HepG2 (cell line): Measurements from ENCODE around the gene ACTRT2. TPM values are rescaled to one million over a fixed set of nuclear protein-coding genes. Genes with fewer than 3 reads are reported as not detected.

Experiments used
- ATAC-seq: fragments of 200-7000 bp; cut with Tn5 transposase; 3 replicates; pipeline ENCODE4 v1.9.1; 2020; ENCODE audit warnings: mild to moderate bottlenecking, moderate library complexity
- BruUV-seq: library from RNA; stranded (reverse); fragments of 400-500 nt; replicated peaks from 2 replicates; lab custom pipeline; 2021; lab: Mats Ljungman, UMichigan
- CTCF ChIA-PET: fragments of 300-600 bp; formaldehyde crosslinking; extraction: SDS; loops from one replicate; lab custom pipeline; 2021; ENCODE audit warnings: low total read pairs, inconsistent platforms, low intra/inter-chr PET ratio; lab: Yijun Ruan, JAX
- POLR2A ChIA-PET: fragments of 350-600 bp; sonication (Branson Sonifier 250); formaldehyde crosslinking; loops from one replicate; lab custom pipeline; 2020; ENCODE audit warnings: antibody characterized with exemption, inconsistent platforms; lab: Yijun Ruan, JAX
- DNase-seq: peaks from one replicate; pipeline ENCODE4 v3.0.0-alpha.2; 2015; ENCODE audit warnings: low spot score
- FAIRE-seq: peaks from 3 replicates; lab custom pipeline; 2011; peaks lifted over from hg19 to GRCh38; lab: Jason Lieb, UNC
- H2AFZ ChIP-seq: one replicate; pipeline ENCODE4 v1.6.1; 2011; ENCODE audit warnings: low read length, inconsistent platforms
- H3K27ac ChIP-seq: fragments of 300-600 bp; 3 replicates; pipeline ENCODE4 v1.8.0; 2011; ENCODE audit warnings: mixed run types, mild to moderate bottlenecking, mixed read lengths, low read length, inconsistent platforms; ENCODE audit not compliant: insufficient read depth; ENCODE audit errors: extremely low read length
- H3K27me3 ChIP-seq, 2 experiments: fragments of 200-600 bp in 1 of 2; 2 replicates in 1 of 2; 3 replicates in 1 of 2; pipeline versions ENCODE4 v1.6.0 to v1.8.0; 2011; ENCODE audit warnings: low read length in 2 of 2, mild to moderate bottlenecking in 2 of 2, moderate library complexity in 2 of 2, inconsistent platforms in 1 of 2; ENCODE audit not compliant: insufficient read depth in 2 of 2, control insufficient read depth in 1 of 2
- H3K36me3 ChIP-seq, 2 experiments: fragments of 200-600 bp in 1 of 2; replicated peaks in 1 of 2; 2 replicates in 1 of 2; 3 replicates in 1 of 2; pipeline versions ENCODE4 v1.5.1 to v1.8.0; 2011; ENCODE audit warnings: low read length in 2 of 2, inconsistent platforms in 1 of 2; ENCODE audit not compliant: insufficient read depth in 2 of 2, control insufficient read depth in 1 of 2
- H3K4me1 ChIP-seq: 2 replicates; pipeline ENCODE4 v1.5.1; 2012; ENCODE audit warnings: low read length, inconsistent platforms; ENCODE audit not compliant: insufficient read depth
- H3K4me2 ChIP-seq: 2 replicates; pipeline ENCODE4 v1.6.0; 2011; ENCODE audit warnings: low read depth, low read length, inconsistent platforms
- H3K4me3 ChIP-seq, 3 experiments: fragments of 200-600 bp in 1 of 3; sonication (generic), shearing (Covaris generic) in 1 of 3; replicated peaks in 1 of 3; 2 replicates each; pipeline ENCODE4 v1.5.1; 2011 to 2016; ENCODE audit warnings: low read length in 3 of 3, inconsistent platforms in 2 of 3, low read depth in 2 of 3, mild to moderate bottlenecking in 2 of 3, control low read depth in 1 of 3, mixed read lengths in 1 of 3; ENCODE audit not compliant: insufficient read depth in 1 of 3
- H3K79me2 ChIP-seq: one replicate; pipeline ENCODE4 v1.6.1; 2011; ENCODE audit warnings: low read length, inconsistent platforms; ENCODE audit not compliant: insufficient read depth
- H3K9ac ChIP-seq: 2 replicates; pipeline ENCODE4 v1.6.0; 2011; ENCODE audit warnings: mild to moderate bottlenecking, low read depth, low read length, inconsistent platforms; ENCODE audit not compliant: insufficient read depth
- H3K9me3 ChIP-seq: 2 replicates; pipeline ENCODE4 v1.5.1; 2012; ENCODE audit warnings: mild to moderate bottlenecking, low read length
- H4K20me1 ChIP-seq: 2 replicates; pipeline ENCODE4 v1.6.0; 2011; ENCODE audit warnings: inconsistent platforms, mild to moderate bottlenecking, low read length, moderate library complexity; ENCODE audit not compliant: insufficient read depth
- ARID5B ChIP-seq: IDR thresholded peaks from 2 replicates; pipeline ENCODE4 v1.4.0; 2020; ENCODE audit warnings: mild to moderate bottlenecking, missing genetic modification reagents
- CEBPG ChIP-seq: IDR thresholded peaks from 2 replicates; pipeline ENCODE4 v1.6.1; 2016
- CREB1 ChIP-seq, 2 experiments: fragments of 450-650 bp in 1 of 2; IDR thresholded peaks; 2 replicates each; pipeline ENCODE4 v1.6.1; 2016 to 2017; ENCODE audit warnings: control low read depth in 1 of 2, mild to moderate bottlenecking in 1 of 2, missing compliant biosample characterization in 1 of 2, missing genetic modification characterization in 1 of 2
- FOXO1 ChIP-seq: sonication (generic); formaldehyde crosslinking; IDR thresholded peaks from 2 replicates; pipeline ENCODE4 v1.4.0; 2020; ENCODE audit warnings: missing genetic modification reagents
- NFE2L2 ChIP-seq: fragments of 150-350 bp; IDR thresholded peaks from 2 replicates; pipeline ENCODE4 v1.6.1; 2014; ENCODE audit warnings: low read length
- PAF1 ChIP-seq: IDR thresholded peaks from 2 replicates; pipeline ENCODE4 v1.6.1; 2016; ENCODE audit warnings: missing genetic modification reagents, missing compliant biosample characterization
- PHB2 ChIP-seq: fragments of 450-650 bp; IDR thresholded peaks from 2 replicates; pipeline ENCODE4 v1.6.1; 2018; ENCODE audit not compliant: partially characterized antibody
- RORA ChIP-seq: sonication (generic); formaldehyde crosslinking; IDR thresholded peaks from 2 replicates; pipeline ENCODE4 v1.5.0; 2020; ENCODE audit warnings: mild to moderate bottlenecking, missing genetic modification reagents, moderate library complexity
- SATB2 ChIP-seq: sonication (generic); formaldehyde crosslinking; IDR thresholded peaks from 2 replicates; pipeline ENCODE4 v1.5.0; 2020; ENCODE audit warnings: missing genetic modification reagents
- SNAI1 ChIP-seq: sonication (generic); formaldehyde crosslinking; IDR thresholded peaks from 2 replicates; pipeline ENCODE4 v1.5.0; 2020; ENCODE audit warnings: mild to moderate bottlenecking, missing genetic modification reagents, borderline replicate concordance
- YEATS4 ChIP-seq: sonication (generic); formaldehyde crosslinking; IDR thresholded peaks from 2 replicates; pipeline ENCODE4 v1.4.0; 2020; ENCODE audit warnings: missing genetic modification reagents, borderline replicate concordance
- ZBTB2 ChIP-seq: sonication (generic); formaldehyde crosslinking; IDR thresholded peaks from 2 replicates; pipeline ENCODE4 v1.8.0; 2022; ENCODE audit warnings: low read depth, missing genetic modification reagents
- ZBTB8A ChIP-seq: sonication (generic); formaldehyde crosslinking; IDR thresholded peaks from 2 replicates; pipeline ENCODE4 v1.4.0; 2020; ENCODE audit warnings: mild to moderate bottlenecking, low read depth, missing genetic modification reagents, borderline replicate concordance
- ZNF331 ChIP-seq: sonication (generic); formaldehyde crosslinking; IDR thresholded peaks from 2 replicates; pipeline ENCODE4 v1.4.0; 2020; ENCODE audit warnings: missing genetic modification reagents
- ZNF343 ChIP-seq: sonication (generic); formaldehyde crosslinking; IDR thresholded peaks from 2 replicates; pipeline ENCODE4 v1.4.0; 2020; ENCODE audit warnings: mild to moderate bottlenecking, missing genetic modification reagents
- ZNF501 ChIP-seq: sonication (generic); formaldehyde crosslinking; IDR thresholded peaks from 2 replicates; pipeline ENCODE4 v1.5.1; 2020; ENCODE audit warnings: mild to moderate bottlenecking, moderate library complexity, missing genetic modification reagents
- ZNF772 ChIP-seq: sonication (generic); formaldehyde crosslinking; IDR thresholded peaks from 2 replicates; pipeline ENCODE4 v1.5.0; 2020; ENCODE audit warnings: mild to moderate bottlenecking, missing genetic modification reagents
- WGBS: methylation state at CpG from one replicate; pipeline ENCODE4 v1.1.6; 2017; ENCODE audit warnings: low lambda C conversion rate; 5-methylcytosine and 5-hydroxymethylcytosine counted together
- in situ Hi-C: cut with HindIII; loops from 2 replicates; pipeline ENCODE4 v1.10.0; 2017; ENCODE audit warnings: low pct_unique_long_range_greater_than_20kb; ENCODE audit not compliant: extremely low pct_ligation_motif_present
- intact Hi-C: fragments of 100-400 bp; cut with micrococcal nuclease; formaldehyde crosslinking; loops from one replicate; pipeline ENCODE4 v1.10.0; 2022; ENCODE audit not compliant: unreplicated experiment
- polyA plus RNA-seq, 8 experiments: library from polyadenylated mRNA; depleted of rRNA in 3 of 8; stranded (reverse) in 7 of 8; unstranded in 1 of 8; fragments of >200 nt; fragmentation: Illumina TruSeq in 4 of 8; extraction: Trizol in 4 of 8; gene quantifications; 2 replicates each; pipeline versions ENCODE4 v1.2.1 to v1.2.3, GENCODE V29; 2011 to 2016; ENCODE audit warnings: low read depth in 4 of 8, missing spikeins in 1 of 8, mixed read lengths in 1 of 8; ENCODE audit not compliant: insufficient read depth in 1 of 8
- total RNA-seq, 5 experiments: library from RNA; depleted of rRNA; stranded (reverse); fragments of >200 nt; fragmentation: Illumina TruSeq; extraction: Trizol; gene quantifications; 2 replicates each; pipeline ENCODE4 v1.2.3, GENCODE V29; 2016; ENCODE audit warnings: low read depth in 1 of 5
- TF ChIP-seq, protein P1 (sequence below): sonication (generic); formaldehyde crosslinking; IDR thresholded peaks from 2 replicates; pipeline ENCODE4 v1.8.1; 2022; ENCODE audit warnings: low read depth, mild to moderate bottlenecking, missing genetic modification reagents

ACTRT2 gene
- total and polyA plus RNA-seq, 2 of the 13 experiments (the other 11 are each of a cell fraction or from before 2014, with no cell fraction given), result not detected

- Histone ChIP-seq H3K79me2 (no peaks in the 10 kb centered on the region), H2AFZ (no peak overlapping the region), H3K9me3 (peaks cover 5% of the 10 kb centered on the region; the same call in 1 of the 2 replicates), H3K27me3 (peaks cover 7 to 38% of the 10 kb centered on the region in 2 experiments), H3K4me1 (no peaks in the 10 kb centered on the region), H3K36me3 (no peaks in the 10 kb centered on the region), H3K27ac (no peak overlapping the region), H3K4me3 (no peak overlapping the region), H3K4me2 (no peak overlapping the region), H4K20me1 (no peaks in the 10 kb centered on the region), H3K9ac (no peak overlapping the region)
- WGBS, result 47% methylated on average over 7 of the region's 15 CpGs
- intact Hi-C loops (no loop called here), in situ Hi-C loops (no loop called here)
- no peak for ATAC-seq
- no TSS peak for BruUV-seq
- DNase-seq, result no peak
- no peak for FAIRE-seq
- ChIA-PET CTCF (interaction anchor here (1.9 to 2.6 kb wide), 3 partner anchors 53 to 410 kb away, joined by 4 to 14 read pairs (median 12); no protein-coding TSS in a partner anchor), POLR2A (no interaction called here)
- TF ChIP-seq ZBTB8A (CRISPR knock-in tag) (no peak), SATB2 (CRISPR knock-in tag) (no peak), ZNF772 (CRISPR knock-in tag) (no peak), PHB2 (no peak), ZNF343 (CRISPR knock-in tag) (no peak), NFE2L2 (no peak), ZBTB2 (CRISPR knock-in tag) (no peak), ZNF331 (CRISPR knock-in tag) (no peak), ZNF501 (no peak), FOXO1 (CRISPR knock-in tag) (no peak), SNAI1 (no peak), ARID5B (CRISPR knock-in tag) (no peak), YEATS4 (CRISPR knock-in tag) (no peak), RORA (CRISPR knock-in tag) (no peak), CEBPG (CRISPR knock-in tag) (no peak), CREB1 (IDR thresholded peaks at IDR 0.05) (no peak), CREB1 (CRISPR knock-in tag; IDR thresholded peaks at IDR 0.05) (no peak), PAF1 (no peak)
- TF ChIP-seq, protein P1, sequence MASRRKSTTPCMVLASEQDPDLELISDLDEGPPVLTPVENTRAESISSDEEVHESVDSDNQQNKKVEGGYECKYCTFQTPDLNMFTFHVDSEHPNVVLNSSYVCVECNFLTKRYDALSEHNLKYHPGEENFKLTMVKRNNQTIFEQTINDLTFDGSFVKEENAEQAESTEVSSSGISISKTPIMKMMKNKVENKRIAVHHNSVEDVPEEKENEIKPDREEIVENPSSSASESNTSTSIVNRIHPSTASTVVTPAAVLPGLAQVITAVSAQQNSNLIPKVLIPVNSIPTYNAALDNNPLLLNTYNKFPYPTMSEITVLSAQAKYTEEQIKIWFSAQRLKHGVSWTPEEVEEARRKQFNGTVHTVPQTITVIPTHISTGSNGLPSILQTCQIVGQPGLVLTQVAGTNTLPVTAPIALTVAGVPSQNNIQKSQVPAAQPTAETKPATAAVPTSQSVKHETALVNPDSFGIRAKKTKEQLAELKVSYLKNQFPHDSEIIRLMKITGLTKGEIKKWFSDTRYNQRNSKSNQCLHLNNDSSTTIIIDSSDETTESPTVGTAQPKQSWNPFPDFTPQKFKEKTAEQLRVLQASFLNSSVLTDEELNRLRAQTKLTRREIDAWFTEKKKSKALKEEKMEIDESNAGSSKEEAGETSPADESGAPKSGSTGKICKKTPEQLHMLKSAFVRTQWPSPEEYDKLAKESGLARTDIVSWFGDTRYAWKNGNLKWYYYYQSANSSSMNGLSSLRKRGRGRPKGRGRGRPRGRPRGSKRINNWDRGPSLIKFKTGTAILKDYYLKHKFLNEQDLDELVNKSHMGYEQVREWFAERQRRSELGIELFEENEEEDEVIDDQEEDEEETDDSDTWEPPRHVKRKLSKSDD (CRISPR knock-in tag), result no peak
Observed at GRCh38 chr1:3013371-3014049, 7.8 kb upstream of the ACTRT2 start.
